Measurements from ENCODE around the gene JARID2. TPM values are rescaled to one million over a fixed set of nuclear protein-coding genes. Genes with fewer than 3 reads are reported as not detected.

Gene JARID2
- total RNA-seq, 1 donor from 2014 or later, result 57.7 TPM

GRCh38 chr6:15331143-15331542, 85.3 kb downstream of the JARID2 start:
- Mint-ChIP-seq H3K9me3 (no peaks in the 10 kb centered on the region), H3K4me1 (ENCODE audit: low read depth) (peaks cover 82% of the 10 kb centered on the region), H3K4me3 (ENCODE audit: low read depth) (no peak overlapping the region), H3K27me3 (ENCODE audit: low read depth) (no peaks in the 10 kb centered on the region), H3K36me3 (ENCODE audit: low read depth) (peaks cover 52% of the 10 kb centered on the region), H3K27ac (peak overlapping the region; percentile 72)
- intact Hi-C loops (cut with micrococcal nuclease), result no loop called here
- no peak for DNase-seq (ENCODE audit: low spot score)

GRCh38 chr6:15331629-15332251, 85.9 kb downstream of the JARID2 start:
- Mint-ChIP-seq H3K27me3 (ENCODE audit: low read depth) (no peaks in the 10 kb centered on the region), H3K27ac (peak overlapping the region; percentile 72), H3K4me1 (ENCODE audit: low read depth) (peaks cover 78% of the 10 kb centered on the region), H3K36me3 (ENCODE audit: low read depth) (peaks cover 53% of the 10 kb centered on the region), H3K9me3 (no peaks in the 10 kb centered on the region), H3K4me3 (ENCODE audit: low read depth) (no peak overlapping the region)
- no peak for DNase-seq (ENCODE audit: low spot score)
- intact Hi-C loops (cut with micrococcal nuclease), result no loop called here

- no peak for DNase-seq (ENCODE audit: low spot score)
- H3K27ac Mint-ChIP-seq, result no peak overlapping the region
- intact Hi-C loops (cut with micrococcal nuclease), result no loop called here
- no peaks in the 10 kb centered on the region for H3K27me3 Mint-ChIP-seq (ENCODE audit: low read depth)
- H3K9me3 Mint-ChIP-seq, result no peaks in the 10 kb centered on the region
- H3K4me3 Mint-ChIP-seq (ENCODE audit: low read depth), result no peak overlapping the region
- peaks cover 55% of the 10 kb centered on the region for H3K36me3 Mint-ChIP-seq (ENCODE audit: low read depth)
- H3K4me1 Mint-ChIP-seq (ENCODE audit: low read depth), result peaks cover 78% of the 10 kb centered on the region
Measured at GRCh38 chr6:15332446-15332845, 86.6 kb downstream of the JARID2 start.

GRCh38 chr6:15335385-15335784, 89.5 kb downstream of the JARID2 start:
- peaks cover 68% of the 10 kb centered on the region for H3K4me1 Mint-ChIP-seq (ENCODE audit: low read depth)

GRCh38 chr6:15335916-15336315, 90.0 kb downstream of the JARID2 start:
- intact Hi-C loops (cut with micrococcal nuclease), result no loop called here
- DNase-seq (ENCODE audit: low spot score), result no peak
- Mint-ChIP-seq H3K4me1 (ENCODE audit: low read depth) (peaks cover 68% of the 10 kb centered on the region), H3K4me3 (ENCODE audit: low read depth) (no peak overlapping the region), H3K27ac (peak overlapping the region; percentile 3), H3K9me3 (no peaks in the 10 kb centered on the region), H3K36me3 (ENCODE audit: low read depth) (peaks cover 46% of the 10 kb centered on the region), H3K27me3 (ENCODE audit: low read depth) (no peaks in the 10 kb centered on the region)

More at GRCh38 chr6:15335385-15335784, 89.5 kb downstream of the JARID2 start:
- no peak overlapping the region for H3K4me3 Mint-ChIP-seq (ENCODE audit: low read depth)
- intact Hi-C loops (cut with micrococcal nuclease), result no loop called here
- peaks cover 43% of the 10 kb centered on the region for H3K36me3 Mint-ChIP-seq (ENCODE audit: low read depth)
- peak overlapping the region; percentile 3 for H3K27ac Mint-ChIP-seq
- H3K9me3 Mint-ChIP-seq, result no peaks in the 10 kb centered on the region
- H3K27me3 Mint-ChIP-seq (ENCODE audit: low read depth), result no peaks in the 10 kb centered on the region
- DNase-seq (ENCODE audit: low spot score), result no peak

GRCh38 chr6:15336900-15337560, 91.2 kb downstream of the JARID2 start:
- no peaks in the 10 kb centered on the region for H3K9me3 Mint-ChIP-seq
- H3K27ac Mint-ChIP-seq, result peak overlapping the region; percentile 71
- peak overlapping the region; percentile 38 for H3K4me3 Mint-ChIP-seq (ENCODE audit: low read depth)
- H3K27me3 Mint-ChIP-seq (ENCODE audit: low read depth), result no peaks in the 10 kb centered on the region
- peaks cover 70% of the 10 kb centered on the region for H3K4me1 Mint-ChIP-seq (ENCODE audit: low read depth)
- no peak for DNase-seq (ENCODE audit: low spot score)
- intact Hi-C loops (cut with micrococcal nuclease), result no loop called here
- H3K36me3 Mint-ChIP-seq (ENCODE audit: low read depth), result peaks cover 45% of the 10 kb centered on the region

- DNase-seq (ENCODE audit: low spot score), result no peak
Measured at GRCh38 chr6:15337582-15337981, 91.7 kb downstream of the JARID2 start.

GRCh38 chr6:15338476-15338875, 92.6 kb downstream of the JARID2 start:
- peaks cover 43% of the 10 kb centered on the region for H3K36me3 Mint-ChIP-seq (ENCODE audit: low read depth)
- peak overlapping the region; percentile 4 for H3K27ac Mint-ChIP-seq
- H3K9me3 Mint-ChIP-seq, result no peaks in the 10 kb centered on the region
- no peak for DNase-seq (ENCODE audit: low spot score)
- intact Hi-C loops (cut with micrococcal nuclease), result no loop called here
- peaks cover 70% of the 10 kb centered on the region for H3K4me1 Mint-ChIP-seq (ENCODE audit: low read depth)
- no peaks in the 10 kb centered on the region for H3K27me3 Mint-ChIP-seq (ENCODE audit: low read depth)
- no peak overlapping the region for H3K4me3 Mint-ChIP-seq (ENCODE audit: low read depth)

More at GRCh38 chr6:15337582-15337981, 91.7 kb downstream of the JARID2 start:
- intact Hi-C loops (cut with micrococcal nuclease), result no loop called here
- Mint-ChIP-seq H3K27me3 (ENCODE audit: low read depth) (no peaks in the 10 kb centered on the region), H3K9me3 (no peaks in the 10 kb centered on the region), H3K4me3 (ENCODE audit: low read depth) (no peak overlapping the region), H3K4me1 (ENCODE audit: low read depth) (peaks cover 70% of the 10 kb centered on the region), H3K27ac (no peak overlapping the region), H3K36me3 (ENCODE audit: low read depth) (peaks cover 44% of the 10 kb centered on the region)

GRCh38 chr6:15339081-15339480, 93.2 kb downstream of the JARID2 start:
- Mint-ChIP-seq H3K36me3 (ENCODE audit: low read depth) (peaks cover 42% of the 10 kb centered on the region), H3K9me3 (no peaks in the 10 kb centered on the region), H3K4me3 (ENCODE audit: low read depth) (no peak overlapping the region), H3K27ac (peak overlapping the region; percentile 35), H3K27me3 (ENCODE audit: low read depth) (no peaks in the 10 kb centered on the region), H3K4me1 (ENCODE audit: low read depth) (peaks cover 69% of the 10 kb centered on the region)
- DNase-seq (ENCODE audit: low spot score), result no peak
- intact Hi-C loops (cut with micrococcal nuclease), result no loop called here

GRCh38 chr6:15340105-15340601, 94.3 kb downstream of the JARID2 start:
- no peaks in the 10 kb centered on the region for H3K27me3 Mint-ChIP-seq (ENCODE audit: low read depth)
- H3K36me3 Mint-ChIP-seq (ENCODE audit: low read depth), result peaks cover 34% of the 10 kb centered on the region

GRCh38 chr6:15340775-15341174, 94.9 kb downstream of the JARID2 start:
- intact Hi-C loops (cut with micrococcal nuclease), result loop anchor here (5.0 kb wide), 1 partner anchor 47 kb away; no protein-coding TSS in a partner anchor
- Mint-ChIP-seq H3K27ac (peak overlapping the region; percentile 76), H3K27me3 (ENCODE audit: low read depth) (no peaks in the 10 kb centered on the region), H3K4me3 (ENCODE audit: low read depth) (peak overlapping the region; percentile 51), H3K9me3 (no peaks in the 10 kb centered on the region), H3K4me1 (ENCODE audit: low read depth) (peaks cover 69% of the 10 kb centered on the region), H3K36me3 (ENCODE audit: low read depth) (peaks cover 30% of the 10 kb centered on the region)
- no peak for DNase-seq (ENCODE audit: low spot score)

More at GRCh38 chr6:15340105-15340601, 94.3 kb downstream of the JARID2 start:
- H3K4me1 Mint-ChIP-seq (ENCODE audit: low read depth), result peaks cover 71% of the 10 kb centered on the region
- no peaks in the 10 kb centered on the region for H3K9me3 Mint-ChIP-seq
- no peak for DNase-seq (ENCODE audit: low spot score)
- intact Hi-C loops (cut with micrococcal nuclease), result loop anchor here (5.0 kb wide), 1 partner anchor 47 kb away; no protein-coding TSS in a partner anchor
- peak overlapping the region; percentile 76 for H3K27ac Mint-ChIP-seq
- peak overlapping the region; percentile 34 for H3K4me3 Mint-ChIP-seq (ENCODE audit: low read depth)

GRCh38 chr6:15341311-15342001, 95.6 kb downstream of the JARID2 start:
- H3K36me3 Mint-ChIP-seq (ENCODE audit: low read depth), result peaks cover 32% of the 10 kb centered on the region
- DNase-seq (ENCODE audit: low spot score), result no peak
- intact Hi-C loops (cut with micrococcal nuclease), result loop anchor here (5.0 kb wide), 1 partner anchor 46 kb away; no protein-coding TSS in a partner anchor
- H3K4me3 Mint-ChIP-seq (ENCODE audit: low read depth), result no peak overlapping the region
- H3K9me3 Mint-ChIP-seq, result no peaks in the 10 kb centered on the region
- H3K27me3 Mint-ChIP-seq (ENCODE audit: low read depth), result no peaks in the 10 kb centered on the region
- H3K27ac Mint-ChIP-seq, result peak overlapping the region; percentile 76
- H3K4me1 Mint-ChIP-seq (ENCODE audit: low read depth), result peaks cover 73% of the 10 kb centered on the region

All from activated T-helper 2 cell treated with anti-CD3 and anti-CD28 coated beads, Interferon-gamma antibody, Interleukin-2, Interleukin-4, amounts not matched to agents 10 μg/mL and 5 μg/mL and 100 μg/mL, durations not matched to agents 14 hours and 24 hours and 36 hours (primary cell).